GM23338 (cell line): ENCODE results near the gene COL26A1. TPM values are rescaled to one million over a fixed set of nuclear protein-coding genes. Genes with fewer than 3 reads are reported as not detected.

Source experiments
- ATAC-seq: fragments of 200-7000 bp; cut with Tn5 transposase; 3 replicates; pipeline ENCODE4 v1.9.1; 2020
- DNase-seq: peaks from one replicate; pipeline ENCODE4 v3.0.0-alpha.2; 2015; ENCODE audit warnings: low spot score
- H2AFZ ChIP-seq: fragments of 200-600 bp; sonication (generic); 2 replicates; pipeline ENCODE4 v1.8.0; 2016; ENCODE audit warnings: antibody characterized with exemption, mild to moderate bottlenecking, moderate library complexity
- H3F3A ChIP-seq: fragments of 200-600 bp; sonication (generic); replicated peaks from 2 replicates; pipeline ENCODE4 v1.8.0; 2017; ENCODE audit warnings: antibody characterized with exemption, mixed run types, low read depth
- H3K27ac ChIP-seq: fragments of 200-600 bp; sonication (generic); 2 replicates; pipeline ENCODE4 v1.6.1; 2016; ENCODE audit warnings: low read depth
- H3K27me3 ChIP-seq: fragments of 200-600 bp; sonication (generic); 2 replicates; pipeline ENCODE4 v1.8.0; 2016; ENCODE audit warnings: mild to moderate bottlenecking, mixed run types, moderate library complexity; ENCODE audit not compliant: insufficient read depth
- H3K36me3 ChIP-seq: fragments of 200-600 bp; sonication (generic); 2 replicates; pipeline ENCODE4 v1.8.0; 2016; ENCODE audit warnings: mild to moderate bottlenecking; ENCODE audit not compliant: insufficient read depth
- H3K4me1 ChIP-seq: fragments of 200-600 bp; sonication (generic); 2 replicates; pipeline ENCODE4 v1.8.0; 2016; ENCODE audit warnings: mild to moderate bottlenecking, moderate library complexity; ENCODE audit not compliant: insufficient read depth
- H3K4me2 ChIP-seq: fragments of 200-600 bp; sonication (generic); 2 replicates; pipeline ENCODE4 v1.7.1; 2017; ENCODE audit warnings: mixed run types
- H3K4me3 ChIP-seq: fragments of 200-600 bp; sonication (generic); 2 replicates; pipeline ENCODE4 v1.6.1; 2016; ENCODE audit warnings: mixed run types
- H3K79me2 ChIP-seq: fragments of 200-600 bp; sonication (generic); replicated peaks from 2 replicates; pipeline ENCODE4 v1.8.0; 2017; ENCODE audit warnings: mild to moderate bottlenecking; ENCODE audit not compliant: insufficient read depth
- H3K9me2 ChIP-seq: fragments of 200-600 bp; sonication (generic); 2 replicates; pipeline ENCODE4 v1.8.0; 2017; ENCODE audit not compliant: insufficient read depth
- H4K20me1 ChIP-seq: fragments of 200-600 bp; sonication (generic); replicated peaks from 2 replicates; pipeline ENCODE4 v1.8.0; 2017; ENCODE audit warnings: mild to moderate bottlenecking; ENCODE audit not compliant: insufficient read depth
- H3K27ac Mint-ChIP-seq: 2 replicates; pipeline ENCODE4 v1.8.0; 2020; ENCODE audit warnings: inconsistent platforms, mild to moderate bottlenecking, moderate library complexity, mixed read lengths
- H3K27me3 Mint-ChIP-seq: 3 replicates; pipeline ENCODE4 v1.8.0; 2022; ENCODE audit warnings: low read depth, mild to moderate bottlenecking, moderate library complexity, mixed read lengths, inconsistent platforms; ENCODE audit not compliant: insufficient read depth, poor library complexity
- H3K36me3 Mint-ChIP-seq: 3 replicates; pipeline ENCODE4 v1.8.0; 2021; ENCODE audit warnings: low read depth, mild to moderate bottlenecking, inconsistent platforms, moderate library complexity, mixed read lengths
- H3K4me1 Mint-ChIP-seq: 3 replicates; pipeline ENCODE4 v1.8.0; 2020; ENCODE audit warnings: mild to moderate bottlenecking, inconsistent platforms, mixed read lengths
- H3K4me3 Mint-ChIP-seq: 3 replicates; pipeline ENCODE4 v1.8.0; 2021; ENCODE audit warnings: moderate library complexity, mild to moderate bottlenecking, inconsistent platforms, mixed read lengths
- H3K9me3 Mint-ChIP-seq: 3 replicates; pipeline ENCODE4 v1.8.0; 2020; ENCODE audit warnings: moderate library complexity, mild to moderate bottlenecking, inconsistent platforms, mixed read lengths
- CREB1 ChIP-seq: fragments of 250-450 bp; sonication (Bioruptor Pico); IDR thresholded peaks from 2 replicates; pipeline ENCODE4 v1.5.0; 2020; ENCODE audit warnings: low read depth, mild to moderate bottlenecking, moderate library complexity
- EZH2 ChIP-seq: fragments of 200-600 bp; sonication (generic); IDR thresholded peaks from one replicate; pipeline ENCODE4 v1.8.0; 2017; ENCODE audit warnings: antibody characterized with exemption, mild to moderate bottlenecking, low read depth; ENCODE audit not compliant: unreplicated experiment
- EZH2phosphoT487 ChIP-seq: fragments of 200-600 bp; sonication (generic); IDR thresholded peaks from one replicate; pipeline ENCODE4 v1.8.1; 2018; ENCODE audit warnings: antibody characterized with exemption; ENCODE audit not compliant: unreplicated experiment
- JUNB ChIP-seq: IDR thresholded peaks from one replicate; pipeline ENCODE4 v1.6.1; 2016; ENCODE audit warnings: antibody characterized with exemption; ENCODE audit not compliant: unreplicated experiment
- NANOG ChIP-seq: IDR thresholded peaks from 2 replicates; pipeline ENCODE4 v1.6.1; 2016; ENCODE audit warnings: antibody characterized with exemption, borderline replicate concordance
- POLR2AphosphoS5 ChIP-seq: IDR thresholded peaks from 2 replicates; pipeline ENCODE4 v1.6.1; 2016; ENCODE audit warnings: antibody characterized with exemption, low read depth
- STAT1 ChIP-seq: IDR thresholded peaks from one replicate; pipeline ENCODE4 v1.6.1; 2016; ENCODE audit warnings: antibody characterized with exemption; ENCODE audit not compliant: unreplicated experiment
- ZNF114 ChIP-seq: fragments of 250-450 bp; sonication (Bioruptor Pico); IDR thresholded peaks from 2 replicates; pipeline ENCODE4 v1.5.0; 2020; ENCODE audit warnings: mild to moderate bottlenecking, moderate library complexity
- ZNF331 ChIP-seq: fragments of 250-450 bp; sonication (Bioruptor Pico); IDR thresholded peaks from 2 replicates; pipeline ENCODE4 v1.5.0; 2020; ENCODE audit warnings: low read depth, mild to moderate bottlenecking, moderate library complexity
- polyA plus RNA-seq: library from polyadenylated mRNA; unstranded; fragments of >200 nt; fragmentation: Nextera tagmentation; extraction: Ambion mirVana; gene quantifications from 2 replicates; pipeline ENCODE4 v1.2.1, GENCODE V29; 2016
- total RNA-seq: library from RNA; depleted of rRNA; stranded (reverse); fragments of >200 nt; shearing (Covaris generic); gene quantifications from 2 replicates; pipeline ENCODE4 v1.2.3, GENCODE V29; 2014
- TF ChIP-seq, protein P1 (sequence below): IDR thresholded peaks from one replicate; pipeline ENCODE4 v1.6.1; 2018; ENCODE audit warnings: antibody characterized with exemption; ENCODE audit not compliant: unreplicated experiment
- TF ChIP-seq, protein P2 (sequence below), 2 experiments: fragments of 200-600 bp in 1 of 2; sonication (generic) in 1 of 2; conservative IDR thresholded peaks; 2 replicates each; pipeline versions ENCODE4 v1.5.1 to v1.6.1; 2016 to 2017; ENCODE audit warnings: antibody characterized with exemption in 2 of 2, low read depth in 2 of 2, mild to moderate bottlenecking in 2 of 2, moderate library complexity in 1 of 2
- TF ChIP-seq, protein P3 (sequence below): IDR thresholded peaks from 2 replicates; pipeline ENCODE4 v1.6.1; 2016; ENCODE audit warnings: antibody characterized with exemption
- TF ChIP-seq, protein P4 (sequence below): fragments of 250-450 bp; sonication (Bioruptor Pico); IDR thresholded peaks from 2 replicates; pipeline ENCODE4 v1.5.0; 2020; ENCODE audit warnings: mild to moderate bottlenecking, moderate library complexity

COL26A1 gene
- total and polyA plus RNA-seq, 2 experiments from 2014 or later: 17.8 to 55.0 TPM

DNA sequence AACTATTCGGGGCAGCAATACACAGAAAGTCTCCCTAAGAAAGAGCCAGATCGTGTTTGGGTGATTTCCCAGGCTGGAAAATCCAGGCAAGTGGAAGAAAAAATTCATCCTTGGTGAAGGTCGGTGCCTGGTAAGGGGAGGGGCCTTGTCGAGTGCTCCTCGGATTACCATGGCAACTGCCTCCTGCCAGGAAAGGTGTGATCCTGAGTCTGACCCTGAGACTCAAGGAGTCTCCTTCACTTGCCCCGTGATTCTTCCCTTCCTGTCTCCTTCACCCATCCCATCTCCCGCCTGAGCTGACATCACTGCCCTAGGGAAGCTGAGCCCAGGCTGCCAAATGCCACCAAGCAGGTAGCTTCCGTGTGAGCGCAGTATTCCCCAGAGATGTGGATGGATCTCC is 154.2 kb downstream of the COL26A1 start:
- Mint-ChIP-seq H3K36me3 (peaks cover 10% of the 10 kb centered on the region), H3K27ac (no peak overlapping the region), H3K9me3 (no peaks in the 10 kb centered on the region; the same call in 1 of the 3 replicates), H3K4me3 (no peak overlapping the region), H3K4me1 (peaks cover 17% of the 10 kb centered on the region), H3K27me3 (peaks cover 12% of the 10 kb centered on the region)
- Histone ChIP-seq H4K20me1 (0 out of 2 replicates have a peak, but pooled peaks cover 4% of the 10 kb centered on the region), H3F3A (no peaks in the 10 kb centered on the region), H3K9me2 (no peaks in the 10 kb centered on the region), H3K36me3 (no peaks in the 10 kb centered on the region), H3K4me1 (0 out of 2 replicates have a peak, but pooled peaks cover 6% of the 10 kb centered on the region), H3K79me2 (no peaks in the 10 kb centered on the region), H2AFZ (no peak overlapping the region), H3K4me2 (no peak overlapping the region), H3K27ac (no peak overlapping the region), H3K27me3 (no peaks in the 10 kb centered on the region), H3K4me3 (no peak overlapping the region)
- DNase-seq: peak; percentile 68
- TF ChIP-seq CREB1 (CRISPR knock-in tag) (no peak), JUNB (no peak), EZH2phosphoT487 (no peak), POLR2AphosphoS5 (no peak), ZNF114 (CRISPR knock-in tag) (no peak), EZH2 (no peak), STAT1 (no peak), NANOG (no peak), ZNF331 (CRISPR knock-in tag) (no peak)
- TF ChIP-seq, protein P1, sequence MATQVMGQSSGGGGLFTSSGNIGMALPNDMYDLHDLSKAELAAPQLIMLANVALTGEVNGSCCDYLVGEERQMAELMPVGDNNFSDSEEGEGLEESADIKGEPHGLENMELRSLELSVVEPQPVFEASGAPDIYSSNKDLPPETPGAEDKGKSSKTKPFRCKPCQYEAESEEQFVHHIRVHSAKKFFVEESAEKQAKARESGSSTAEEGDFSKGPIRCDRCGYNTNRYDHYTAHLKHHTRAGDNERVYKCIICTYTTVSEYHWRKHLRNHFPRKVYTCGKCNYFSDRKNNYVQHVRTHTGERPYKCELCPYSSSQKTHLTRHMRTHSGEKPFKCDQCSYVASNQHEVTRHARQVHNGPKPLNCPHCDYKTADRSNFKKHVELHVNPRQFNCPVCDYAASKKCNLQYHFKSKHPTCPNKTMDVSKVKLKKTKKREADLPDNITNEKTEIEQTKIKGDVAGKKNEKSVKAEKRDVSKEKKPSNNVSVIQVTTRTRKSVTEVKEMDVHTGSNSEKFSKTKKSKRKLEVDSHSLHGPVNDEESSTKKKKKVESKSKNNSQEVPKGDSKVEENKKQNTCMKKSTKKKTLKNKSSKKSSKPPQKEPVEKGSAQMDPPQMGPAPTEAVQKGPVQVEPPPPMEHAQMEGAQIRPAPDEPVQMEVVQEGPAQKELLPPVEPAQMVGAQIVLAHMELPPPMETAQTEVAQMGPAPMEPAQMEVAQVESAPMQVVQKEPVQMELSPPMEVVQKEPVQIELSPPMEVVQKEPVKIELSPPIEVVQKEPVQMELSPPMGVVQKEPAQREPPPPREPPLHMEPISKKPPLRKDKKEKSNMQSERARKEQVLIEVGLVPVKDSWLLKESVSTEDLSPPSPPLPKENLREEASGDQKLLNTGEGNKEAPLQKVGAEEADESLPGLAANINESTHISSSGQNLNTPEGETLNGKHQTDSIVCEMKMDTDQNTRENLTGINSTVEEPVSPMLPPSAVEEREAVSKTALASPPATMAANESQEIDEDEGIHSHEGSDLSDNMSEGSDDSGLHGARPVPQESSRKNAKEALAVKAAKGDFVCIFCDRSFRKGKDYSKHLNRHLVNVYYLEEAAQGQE: no peak
- TF ChIP-seq, protein P2, sequence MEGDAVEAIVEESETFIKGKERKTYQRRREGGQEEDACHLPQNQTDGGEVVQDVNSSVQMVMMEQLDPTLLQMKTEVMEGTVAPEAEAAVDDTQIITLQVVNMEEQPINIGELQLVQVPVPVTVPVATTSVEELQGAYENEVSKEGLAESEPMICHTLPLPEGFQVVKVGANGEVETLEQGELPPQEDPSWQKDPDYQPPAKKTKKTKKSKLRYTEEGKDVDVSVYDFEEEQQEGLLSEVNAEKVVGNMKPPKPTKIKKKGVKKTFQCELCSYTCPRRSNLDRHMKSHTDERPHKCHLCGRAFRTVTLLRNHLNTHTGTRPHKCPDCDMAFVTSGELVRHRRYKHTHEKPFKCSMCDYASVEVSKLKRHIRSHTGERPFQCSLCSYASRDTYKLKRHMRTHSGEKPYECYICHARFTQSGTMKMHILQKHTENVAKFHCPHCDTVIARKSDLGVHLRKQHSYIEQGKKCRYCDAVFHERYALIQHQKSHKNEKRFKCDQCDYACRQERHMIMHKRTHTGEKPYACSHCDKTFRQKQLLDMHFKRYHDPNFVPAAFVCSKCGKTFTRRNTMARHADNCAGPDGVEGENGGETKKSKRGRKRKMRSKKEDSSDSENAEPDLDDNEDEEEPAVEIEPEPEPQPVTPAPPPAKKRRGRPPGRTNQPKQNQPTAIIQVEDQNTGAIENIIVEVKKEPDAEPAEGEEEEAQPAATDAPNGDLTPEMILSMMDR (conservative IDR thresholded peaks at IDR 0.05; ENCODE audit: low read depth in 2 of 2): no peak
- TF ChIP-seq, protein P3, sequence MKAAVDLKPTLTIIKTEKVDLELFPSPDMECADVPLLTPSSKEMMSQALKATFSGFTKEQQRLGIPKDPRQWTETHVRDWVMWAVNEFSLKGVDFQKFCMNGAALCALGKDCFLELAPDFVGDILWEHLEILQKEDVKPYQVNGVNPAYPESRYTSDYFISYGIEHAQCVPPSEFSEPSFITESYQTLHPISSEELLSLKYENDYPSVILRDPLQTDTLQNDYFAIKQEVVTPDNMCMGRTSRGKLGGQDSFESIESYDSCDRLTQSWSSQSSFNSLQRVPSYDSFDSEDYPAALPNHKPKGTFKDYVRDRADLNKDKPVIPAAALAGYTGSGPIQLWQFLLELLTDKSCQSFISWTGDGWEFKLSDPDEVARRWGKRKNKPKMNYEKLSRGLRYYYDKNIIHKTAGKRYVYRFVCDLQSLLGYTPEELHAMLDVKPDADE: no peak
- TF ChIP-seq, protein P4, sequence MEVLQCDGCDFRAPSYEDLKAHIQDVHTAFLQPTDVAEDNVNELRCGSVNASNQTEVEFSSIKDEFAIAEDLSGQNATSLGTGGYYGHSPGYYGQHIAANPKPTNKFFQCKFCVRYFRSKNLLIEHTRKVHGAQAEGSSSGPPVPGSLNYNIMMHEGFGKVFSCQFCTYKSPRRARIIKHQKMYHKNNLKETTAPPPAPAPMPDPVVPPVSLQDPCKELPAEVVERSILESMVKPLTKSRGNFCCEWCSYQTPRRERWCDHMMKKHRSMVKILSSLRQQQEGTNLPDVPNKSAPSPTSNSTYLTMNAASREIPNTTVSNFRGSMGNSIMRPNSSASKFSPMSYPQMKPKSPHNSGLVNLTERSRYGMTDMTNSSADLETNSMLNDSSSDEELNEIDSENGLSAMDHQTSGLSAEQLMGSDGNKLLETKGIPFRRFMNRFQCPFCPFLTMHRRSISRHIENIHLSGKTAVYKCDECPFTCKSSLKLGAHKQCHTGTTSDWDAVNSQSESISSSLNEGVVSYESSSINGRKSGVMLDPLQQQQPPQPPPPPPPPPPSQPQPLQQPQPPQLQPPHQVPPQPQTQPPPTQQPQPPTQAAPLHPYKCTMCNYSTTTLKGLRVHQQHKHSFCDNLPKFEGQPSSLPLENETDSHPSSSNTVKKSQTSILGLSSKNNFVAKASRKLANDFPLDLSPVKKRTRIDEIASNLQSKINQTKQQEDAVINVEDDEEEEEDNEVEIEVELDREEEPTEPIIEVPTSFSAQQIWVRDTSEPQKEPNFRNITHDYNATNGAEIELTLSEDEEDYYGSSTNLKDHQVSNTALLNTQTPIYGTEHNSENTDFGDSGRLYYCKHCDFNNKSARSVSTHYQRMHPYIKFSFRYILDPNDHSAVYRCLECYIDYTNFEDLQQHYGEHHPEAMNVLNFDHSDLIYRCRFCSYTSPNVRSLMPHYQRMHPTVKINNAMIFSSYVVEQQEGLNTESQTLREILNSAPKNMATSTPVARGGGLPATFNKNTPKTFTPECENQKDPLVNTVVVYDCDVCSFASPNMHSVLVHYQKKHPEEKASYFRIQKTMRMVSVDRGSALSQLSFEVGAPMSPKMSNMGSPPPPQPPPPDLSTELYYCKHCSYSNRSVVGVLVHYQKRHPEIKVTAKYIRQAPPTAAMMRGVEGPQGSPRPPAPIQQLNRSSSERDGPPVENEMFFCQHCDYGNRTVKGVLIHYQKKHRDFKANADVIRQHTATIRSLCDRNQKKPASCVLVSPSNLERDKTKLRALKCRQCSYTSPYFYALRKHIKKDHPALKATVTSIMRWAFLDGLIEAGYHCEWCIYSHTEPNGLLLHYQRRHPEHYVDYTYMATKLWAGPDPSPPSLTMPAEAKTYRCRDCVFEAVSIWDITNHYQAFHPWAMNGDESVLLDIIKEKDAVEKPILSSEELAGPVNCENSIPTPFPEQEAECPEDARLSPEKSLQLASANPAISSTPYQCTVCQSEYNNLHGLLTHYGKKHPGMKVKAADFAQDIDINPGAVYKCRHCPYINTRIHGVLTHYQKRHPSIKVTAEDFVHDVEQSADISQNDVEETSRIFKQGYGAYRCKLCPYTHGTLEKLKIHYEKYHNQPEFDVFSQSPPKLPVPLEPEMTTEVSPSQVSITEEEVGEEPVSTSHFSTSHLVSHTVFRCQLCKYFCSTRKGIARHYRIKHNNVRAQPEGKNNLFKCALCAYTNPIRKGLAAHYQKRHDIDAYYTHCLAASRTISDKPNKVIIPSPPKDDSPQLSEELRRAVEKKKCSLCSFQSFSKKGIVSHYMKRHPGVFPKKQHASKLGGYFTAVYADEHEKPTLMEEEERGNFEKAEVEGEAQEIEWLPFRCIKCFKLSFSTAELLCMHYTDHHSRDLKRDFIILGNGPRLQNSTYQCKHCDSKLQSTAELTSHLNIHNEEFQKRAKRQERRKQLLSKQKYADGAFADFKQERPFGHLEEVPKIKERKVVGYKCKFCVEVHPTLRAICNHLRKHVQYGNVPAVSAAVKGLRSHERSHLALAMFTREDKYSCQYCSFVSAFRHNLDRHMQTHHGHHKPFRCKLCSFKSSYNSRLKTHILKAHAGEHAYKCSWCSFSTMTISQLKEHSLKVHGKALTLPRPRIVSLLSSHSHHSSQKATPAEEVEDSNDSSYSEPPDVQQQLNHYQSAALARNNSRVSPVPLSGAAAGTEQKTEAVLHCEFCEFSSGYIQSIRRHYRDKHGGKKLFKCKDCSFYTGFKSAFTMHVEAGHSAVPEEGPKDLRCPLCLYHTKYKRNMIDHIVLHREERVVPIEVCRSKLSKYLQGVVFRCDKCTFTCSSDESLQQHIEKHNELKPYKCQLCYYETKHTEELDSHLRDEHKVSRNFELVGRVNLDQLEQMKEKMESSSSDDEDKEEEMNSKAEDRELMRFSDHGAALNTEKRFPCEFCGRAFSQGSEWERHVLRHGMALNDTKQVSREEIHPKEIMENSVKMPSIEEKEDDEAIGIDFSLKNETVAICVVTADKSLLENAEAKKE (CRISPR knock-in tag): no peak
- peak; percentile 71 for ATAC-seq
